ENCODE measurements around the gene LGMN. TPM values are rescaled to one million over a fixed set of nuclear protein-coding genes. Genes with fewer than 3 reads are reported as not detected.
"Not testable (repeated sequence)": the region's sequence is repeated elsewhere in the genome, so short reads cannot be mapped to it uniquely, and the experiment has no call there.

The LGMN gene
- total and polyA plus RNA-seq, 2 of the 8 experiments (the other 6 are each of a cell fraction or from before 2014, with no cell fraction given) = 57.4 to 83.4 TPM

- TF ChIP-seq CBX5 (IDR thresholded peaks at IDR 0.05; ENCODE audit: low read depth, low read length) (no peak), POLR2AphosphoS5 (IDR thresholded peaks at IDR 0.05; ENCODE audit: low read depth, low read length) (no peak), TBP (IDR thresholded peaks at IDR 0.05; ENCODE audit: low read depth, low read length) (no peak), SAP30 (IDR thresholded peaks at IDR 0.05; ENCODE audit: insufficient read depth, insufficient replicate concordance, low read length) (no peak), E2F6 (IDR thresholded peaks at IDR 0.05) (no peak), RXRA (IDR thresholded peaks at IDR 0.05; ENCODE audit: insufficient read depth, low read depth, low read length) (no peak), USF2 (IDR thresholded peaks at IDR 0.05; ENCODE audit: low read length) (no peak), CTBP2 (IDR thresholded peaks at IDR 0.05; ENCODE audit: borderline replicate concordance, insufficient read depth, insufficient read length, low read length) (no peak), SIX5 (IDR thresholded peaks at IDR 0.05; ENCODE audit: low read depth, low read length) (no peak)
Observed at GRCh38 chr14:92680781-92681650, 67.4 kb downstream of the LGMN start (continued).

GRCh38 chr14:92680330-92680729, 68.1 kb downstream of the LGMN start:
- H4K5ac ChIP-seq (ENCODE audit: insufficient read length, low read depth, low read length); H4K8ac ChIP-seq (ENCODE audit: extremely low read depth, insufficient read depth, low read length); H3K79me1 ChIP-seq (ENCODE audit: low read depth, low read length); H3K36me3 ChIP-seq (ENCODE audit: control insufficient read depth in 2 of 4, insufficient read depth in 4 of 4, low read length in 3 of 4); H3K27me3 ChIP-seq (replicated peaks in 1 of 4; ENCODE audit: control insufficient read depth in 3 of 4, extremely low read depth in 1 of 4, insufficient read depth in 3 of 4, low read length in 3 of 4); H3K4me1 ChIP-seq (replicated peaks in 1 of 4; ENCODE audit: control insufficient read depth in 3 of 4, insufficient read depth in 4 of 4, low read length in 3 of 4); H4K20me1 ChIP-seq (replicated peaks in 1 of 2; ENCODE audit: control insufficient read depth in 1 of 2, insufficient read depth in 2 of 2, low read length in 2 of 2); H3K4me2 ChIP-seq (ENCODE audit: insufficient read depth in 1 of 2, low read depth in 2 of 2, low read length in 2 of 2); DNase-seq (ENCODE audit: low read depth in 1 of 2, low spot score in 2 of 2); H3K4ac ChIP-seq (replicated peaks; ENCODE audit: insufficient read length, low read depth, low read length); H2BK20ac ChIP-seq (ENCODE audit: low read length); H3K9me3 ChIP-seq (ENCODE audit: insufficient read depth in 2 of 2, low read depth in 1 of 2, low read length in 1 of 2); H3K56ac ChIP-seq (replicated peaks; ENCODE audit: insufficient read length, low read depth, low read length); H2BK15ac ChIP-seq (ENCODE audit: low read length); H2BK5ac ChIP-seq (ENCODE audit: low read depth, low read length); H3K4me3 ChIP-seq (ENCODE audit: extremely low read depth in 1 of 4, insufficient read depth in 2 of 4, low read depth in 3 of 4, low read length in 4 of 4); POLR2A ChIA-PET (ENCODE audit: partially characterized antibody); H3K27ac ChIP-seq (ENCODE audit: low read depth, low read length); H4K91ac ChIP-seq (replicated peaks; ENCODE audit: insufficient read length, low read length); H3K9ac ChIP-seq (replicated peaks in 1 of 4; ENCODE audit: extremely low read depth in 1 of 4, low read depth in 3 of 4, low read length in 3 of 4); H3K79me2 ChIP-seq (ENCODE audit: control insufficient read depth in 1 of 2, insufficient read depth in 2 of 2, low read length in 2 of 2); H2BK120ac ChIP-seq (replicated peaks; ENCODE audit: low read depth, low read length); H2BK12ac ChIP-seq (ENCODE audit: low read depth, low read length); H3K18ac ChIP-seq (ENCODE audit: extremely low read depth, low read length); H2AFZ ChIP-seq (ENCODE audit: low read length); H2AK5ac ChIP-seq (ENCODE audit: low read depth, low read length); FAIRE-seq; H3K23ac ChIP-seq (ENCODE audit: insufficient read length); H3K14ac ChIP-seq (ENCODE audit: insufficient read length): not testable (repeated sequence)
- CTCF ChIA-PET (ENCODE audit: partially characterized antibody) = interaction anchor here (0.6 to 5.7 kb wide), 20 partner anchors 9 to 640 kb away, joined by 3 to 39 read pairs (median 4); partner anchors contain the start of gene TRIP11
- 81% methylated on average over 4 of the region's 4 CpGs; no CpG with 5 or more reads in 1 of the 2 experiments for WGBS, 2 experiments (ENCODE audit: extremely low coverage in 1 of 2, insufficient coverage in 1 of 2, insufficient read length in 1 of 2, insufficient replicate concordance in 2 of 2, low coverage in 1 of 2, low lambda C conversion rate in 2 of 2, missing lambda C conversion rate in 1 of 2)
- peaks cover 11% of the 10 kb centered on the region; the same call in 1 of the 2 replicates for H3K23me2 ChIP-seq (ENCODE audit: low read depth, low read length)

Measured in H1 (cell line).